ENCODE results near the gene BCL2. TPM values are rescaled to one million over a fixed set of nuclear protein-coding genes. Genes with fewer than 3 reads are reported as not detected.
A peak's percentile ranks its signal among the peaks of the same experiment; 100 is the strongest.

Gene BCL2
- total RNA-seq, 1 donor from 2014 or later = 17.3 TPM

DNA sequence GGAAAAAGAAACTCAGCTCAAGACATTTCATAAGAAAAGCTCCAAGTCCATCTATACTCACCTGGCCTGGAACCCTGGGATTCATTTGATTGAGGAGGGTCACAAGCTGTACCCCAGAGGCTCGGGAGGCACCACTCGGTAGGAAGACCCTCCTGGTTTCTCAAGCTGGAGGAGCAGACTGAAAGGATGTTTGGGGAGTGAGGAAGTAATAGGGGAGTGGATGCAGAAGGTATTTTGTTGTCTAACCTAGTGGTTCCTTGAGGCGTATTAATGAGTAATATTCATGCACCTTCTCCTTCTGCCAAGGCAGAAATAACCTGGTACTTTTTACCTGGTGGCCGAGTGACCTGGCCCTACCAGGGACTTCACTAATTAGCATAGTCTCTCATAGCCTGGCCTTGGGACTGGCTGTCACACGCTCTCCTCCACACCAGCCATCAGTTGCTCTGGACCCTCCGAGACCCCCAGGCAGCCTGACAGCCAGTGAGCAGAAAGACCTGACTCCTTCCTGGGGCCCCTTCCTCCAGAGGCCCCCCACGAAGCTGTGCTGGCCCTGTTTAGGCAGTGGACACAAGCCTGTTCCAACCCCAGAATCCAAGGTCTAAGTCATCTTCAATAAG lies 161.4 kb downstream of the BCL2 start:
- no peak overlapping the region for H3K27ac ChIP-seq
- H3K27me3 ChIP-seq = no peaks in the 10 kb centered on the region
- no peaks in the 10 kb centered on the region for H3K9me3 ChIP-seq
- H3K36me3 ChIP-seq = no peaks in the 10 kb centered on the region
- intact Hi-C loops (cut with DNase I) = no loop called here
- no peak for ATAC-seq
- no peak for TF ChIP-seq CTCF (IDR thresholded peaks at IDR 0.05)
- H3K4me1 ChIP-seq = peaks cover 28% of the 10 kb centered on the region
- no peak overlapping the region for H3K4me3 ChIP-seq
- DNase-seq = no peak

- intact Hi-C loops (cut with DNase I) = no loop called here
- TF ChIP-seq CTCF (IDR thresholded peaks at IDR 0.05) = no peak
- H3K27ac ChIP-seq = no peak overlapping the region
- H3K4me1 ChIP-seq = peaks cover 23% of the 10 kb centered on the region
- ATAC-seq = no peak
- H3K27me3 ChIP-seq = no peaks in the 10 kb centered on the region
- DNase-seq = no peak
- H3K36me3 ChIP-seq = no peaks in the 10 kb centered on the region
- no peaks in the 10 kb centered on the region for H3K9me3 ChIP-seq
- no peak overlapping the region for H3K4me3 ChIP-seq
Observed at GRCh38 chr18:63157293-63158011, 162.1 kb downstream of the BCL2 start.

GRCh38 chr18:63155910-63156773 lies 163.4 kb downstream of the BCL2 start:
- Histone ChIP-seq H3K27me3 (no peaks in the 10 kb centered on the region), H3K36me3 (no peaks in the 10 kb centered on the region), H3K27ac (no peak overlapping the region), H3K9me3 (no peaks in the 10 kb centered on the region), H3K4me1 (peaks cover 13% of the 10 kb centered on the region), H3K4me3 (no peak overlapping the region)
- no peak for TF ChIP-seq CTCF (IDR thresholded peaks at IDR 0.05)
- ATAC-seq = no peak
- no peak for DNase-seq
- intact Hi-C loops (cut with DNase I) = no loop called here

DNA sequence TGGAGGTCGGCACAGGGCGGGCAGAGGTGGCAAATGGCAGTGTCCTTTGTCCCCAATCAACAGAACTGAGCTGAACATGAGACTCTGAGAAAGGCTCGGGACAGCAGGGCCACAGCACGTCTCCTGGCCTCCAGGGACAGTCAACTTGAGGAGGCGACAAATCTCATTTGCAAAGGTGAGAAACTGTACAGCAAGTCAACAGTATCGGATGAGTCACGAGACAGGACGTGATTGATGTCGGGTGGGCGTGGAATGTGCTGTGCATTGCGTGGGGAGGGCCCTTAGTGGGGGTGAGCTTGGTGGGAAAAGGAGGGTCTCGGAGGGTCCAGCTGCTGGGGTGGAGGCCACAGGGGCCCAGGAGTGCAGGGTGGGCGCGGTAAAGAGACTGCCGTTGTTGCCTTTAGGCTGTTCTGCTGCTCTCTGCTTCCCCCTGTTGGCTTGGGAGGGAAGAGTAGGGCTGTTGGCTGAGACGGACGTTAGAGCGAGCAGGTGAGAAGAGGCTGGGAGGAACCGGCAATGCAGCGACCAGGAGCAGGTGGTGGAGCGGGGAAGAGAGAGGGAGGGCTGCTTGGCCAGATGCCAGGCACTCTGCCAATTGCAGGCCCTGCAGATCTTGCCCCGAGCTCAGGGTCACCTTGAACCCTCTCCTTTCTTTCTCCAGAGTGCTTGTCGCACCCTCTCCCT lies 164.3 kb downstream of the BCL2 start:
- peak; percentile 94 for ATAC-seq
- H3K27ac ChIP-seq = peak overlapping the region; percentile 26
- H3K4me3 ChIP-seq = peak overlapping the region; percentile 28
- H3K4me1 ChIP-seq = peaks cover 9% of the 10 kb centered on the region
- DNase-seq = peak; percentile 79
- peak; percentile 76 for TF ChIP-seq CTCF (IDR thresholded peaks at IDR 0.05)
- no peaks in the 10 kb centered on the region for H3K36me3 ChIP-seq
- intact Hi-C loops (cut with DNase I) = no loop called here
- no peaks in the 10 kb centered on the region for H3K27me3 ChIP-seq
- H3K9me3 ChIP-seq = no peaks in the 10 kb centered on the region

- Histone ChIP-seq H3K36me3 (no peaks in the 10 kb centered on the region), H3K27ac (no peak overlapping the region), H3K4me1 (peaks cover 6% of the 10 kb centered on the region), H3K4me3 (no peak overlapping the region), H3K27me3 (no peaks in the 10 kb centered on the region), H3K9me3 (no peaks in the 10 kb centered on the region)
- no peak for ATAC-seq
- DNase-seq = no peak
- no peak for TF ChIP-seq CTCF (IDR thresholded peaks at IDR 0.05)
- intact Hi-C loops (cut with DNase I) = no loop called here
Observed at GRCh38 chr18:63154350-63155152, 165.0 kb downstream of the BCL2 start.
